ENCODE results near the gene CMTM1. TPM values are rescaled to one million over a fixed set of nuclear protein-coding genes. Genes with fewer than 3 reads are reported as not detected.

CMTM1 gene
- total and polyA plus RNA-seq, 11 donors, result 0.40 to 2.4 (median 1.1) TPM; not detected in 2

- intact Hi-C loops (cut with DNase I), result loop anchor here in 2 of 10 donors (5.0 to 10.0 kb wide), 2 partner anchors 81 to 253 kb away; partner anchors contain the start of gene CMTM4 (in 1 of the 2)
- WGBS, 4 donors, result 86 to 90% (median 87%) methylated on average over 11 to 12 of the region's 12 CpGs
- Histone ChIP-seq H3K36me3 (peaks cover 0 to 57% (median 44%) of the 10 kb centered on the region in 9 donors), H3K4me1 (peaks cover 0 to 13% (median 6%) of the 10 kb centered on the region in 12 donors), H3K4me3 (no peak overlapping the region), H3K27me3 (no peaks in the 10 kb centered on the region), H3K27ac (no peak overlapping the region), H3K9me3 (no peaks in the 10 kb centered on the region)
- DNase-seq, result no peak
- ATAC-seq, result no peak
- TF ChIP-seq POLR2A (IDR thresholded peaks at IDR 0.05) (no peak), CTCF (IDR thresholded peaks at IDR 0.05) (no peak)
Observed at GRCh38 chr16:66614161-66614802, 48.0 kb downstream of the CMTM1 start.

- ATAC-seq, result no peak
- no peak overlapping the region for H3K4me3 ChIP-seq
- 93 to 96% (median 95%) methylated on average over 4 of the region's 4 CpGs for WGBS, 4 donors
- H3K4me1 ChIP-seq, result peaks cover 0 to 24% (median 12%) of the 10 kb centered on the region in 12 donors
- intact Hi-C loops (cut with DNase I), result loop anchor here in 1 of 10 donors (10.0 kb wide), 1 partner anchor 79 kb away; the partner anchor contains the start of gene CMTM4
- TF ChIP-seq CTCF (IDR thresholded peaks at IDR 0.05) (no peak), POLR2A (IDR thresholded peaks at IDR 0.05) (no peak)
- H3K36me3 ChIP-seq, result peaks cover 0 to 40% (median 30%) of the 10 kb centered on the region in 9 donors
- H3K27me3 ChIP-seq, result no peaks in the 10 kb centered on the region
- DNase-seq, result no peak
- no peaks in the 10 kb centered on the region for H3K9me3 ChIP-seq
- H3K27ac ChIP-seq, result no peak overlapping the region
Observed at GRCh38 chr16:66616169-66616568, 49.9 kb downstream of the CMTM1 start.

GRCh38 chr16:66616592-66616991, 50.4 kb downstream of the CMTM1 start:
- no peak for TF ChIP-seq CTCF (IDR thresholded peaks at IDR 0.05)
- no peak for TF ChIP-seq POLR2A (IDR thresholded peaks at IDR 0.05)
- Histone ChIP-seq H3K4me3 (no peak overlapping the region), H3K27me3 (no peaks in the 10 kb centered on the region), H3K27ac (no peak overlapping the region), H3K36me3 (peaks cover 0 to 40% (median 31%) of the 10 kb centered on the region in 9 donors), H3K9me3 (no peaks in the 10 kb centered on the region), H3K4me1 (peaks cover 0 to 24% (median 12%) of the 10 kb centered on the region in 12 donors)
- no peak for DNase-seq
- intact Hi-C loops (cut with DNase I), result loop anchor here in 1 of 10 donors (10.0 kb wide), 1 partner anchor 78 kb away; the partner anchor contains the start of gene CMTM4
- 76 to 80% (median 78%) methylated on average over 9 of the region's 9 CpGs for WGBS, 4 donors
- no peak for ATAC-seq

GRCh38 chr16:66617010-66617434, 50.8 kb downstream of the CMTM1 start:
- peaks cover 0 to 24% (median 12%) of the 10 kb centered on the region in 12 donors for H3K4me1 ChIP-seq
- peaks cover 0 to 39% (median 27%) of the 10 kb centered on the region in 9 donors for H3K36me3 ChIP-seq
- no peak for ATAC-seq
- no peak for DNase-seq
- H3K9me3 ChIP-seq, result no peaks in the 10 kb centered on the region
- no peak for TF ChIP-seq CTCF (IDR thresholded peaks at IDR 0.05)
- no peak for TF ChIP-seq POLR2A (IDR thresholded peaks at IDR 0.05)
- WGBS, 4 donors, result 87 to 92% (median 89%) methylated on average over 2 of the region's 2 CpGs
- H3K27ac ChIP-seq, result no peak overlapping the region
- no peaks in the 10 kb centered on the region for H3K27me3 ChIP-seq
- intact Hi-C loops (cut with DNase I), result loop anchor here in 1 of 10 donors (10.0 kb wide), 1 partner anchor 78 kb away; the partner anchor contains the start of gene CMTM4
- H3K4me3 ChIP-seq, result no peak overlapping the region

Data from heart left ventricle (tissue), 16 donors.